Tracheal epithelial cell (primary cell): Measurements from ENCODE around the gene E2F1. TPM values are rescaled to one million over a fixed set of nuclear protein-coding genes. Genes with fewer than 3 reads are reported as not detected.

ENCODE experiments used
- total RNA-seq: library from RNA; depleted of rRNA; stranded (reverse); fragments of >200 nt; gene quantifications from 2 replicates; pipeline ENCODE4 v1.2.1, GENCODE V29; 2014

The E2F1 gene
- 0.43 and 2.2 TPM in 2 replicates for total RNA-seq

GRCh38 chr20:33686100-33686983 is at the start of gene E2F1:
TSS of gene E2F1 (minus strand) at chr20:33686385. CDS start at chr20:33686264, 121 bp downstream.

GRCh38 chr20:33731693-33732165 is 45.5 kb upstream of the E2F1 start, which contains the start of gene ZNF341:
TSS of gene ZNF341 (plus strand) at chr20:33731996. CDS start at chr20:33732022, 26 bp downstream.

GRCh38 chr20:33719989-33720709 is 34.0 kb upstream of the E2F1 start, which contains the start of gene PXMP4:
TSS of gene PXMP4 (minus strand) at chr20:33720310. CDS start at chr20:33720207, 103 bp downstream.

GRCh38 chr20:33674294-33675135 is 11.7 kb downstream of the E2F1 start, which contains the start of gene NECAB3:
TSS of gene NECAB3 (minus strand) at chr20:33674428. CDS start at chr20:33674352, 76 bp downstream.

GRCh38 chr20:33666293-33667244 is 19.6 kb downstream of the E2F1 start, which contains the start of gene ACTL10:
TSS of gene ACTL10 (plus strand) at chr20:33666943. CDS start at chr20:33667498, 555 bp downstream.

GRCh38 chr20:33662172-33662571 is 24.0 kb downstream of the E2F1 start, which contains the start of gene C20orf144:
TSS of gene C20orf144 (plus strand) at chr20:33662327. CDS start at chr20:33662346, 19 bp downstream.

Other genes starting within 250 kb of the E2F1 start
- gene SNTA1, start 242.6 kb downstream of the E2F1 start, total RNA-seq: 3.8 and 12.3 TPM in 2 replicates
- gene CBFA2T2, start 196.3 kb downstream of the E2F1 start, total RNA-seq: 3.6 and 5.1 TPM in 2 replicates
- 0.24 TPM in 1 of 2 replicates, not detected in the other for gene C20orf144, start 24.1 kb downstream of the E2F1 start, total RNA-seq
- 1.5 and 2.7 TPM in 2 replicates for gene ACTL10, start 19.4 kb downstream of the E2F1 start, total RNA-seq
- 12.1 and 16.1 TPM in 2 replicates for gene NECAB3, start 12.0 kb downstream of the E2F1 start, total RNA-seq
- gene PXMP4, start 33.9 kb upstream of the E2F1 start, total RNA-seq: 3.6 and 8.7 TPM in 2 replicates
- gene ZNF341, start 45.6 kb upstream of the E2F1 start, total RNA-seq: 0.64 and 0.72 TPM in 2 replicates
- gene CHMP4B, start 125.0 kb upstream of the E2F1 start, total RNA-seq: 20.5 and 38.1 TPM in 2 replicates